Measurements from ENCODE around the gene TIMM44.

- TF ChIP-seq ISL1 (CRISPR knock-in tag; IDR thresholded peaks at IDR 0.05) (no peak), ZC3H10 (CRISPR knock-in tag; IDR thresholded peaks at IDR 0.05) (no peak), OSR1 (CRISPR knock-in tag; IDR thresholded peaks at IDR 0.05) (no peak), ARNTL (CRISPR knock-in tag; IDR thresholded peaks at IDR 0.05; ENCODE audit: borderline replicate concordance, low read depth) (no peak), CSDC2 (CRISPR knock-in tag; IDR thresholded peaks at IDR 0.05) (no peak), ZFP30 (CRISPR knock-in tag; IDR thresholded peaks at IDR 0.05) (no peak), ZNF565 (CRISPR knock-in tag; conservative IDR thresholded peaks at IDR 0.05; ENCODE audit: low read depth) (no peak), GLIS3 (CRISPR knock-in tag; IDR thresholded peaks at IDR 0.05) (no peak)
- TF ChIP-seq, protein P1, sequence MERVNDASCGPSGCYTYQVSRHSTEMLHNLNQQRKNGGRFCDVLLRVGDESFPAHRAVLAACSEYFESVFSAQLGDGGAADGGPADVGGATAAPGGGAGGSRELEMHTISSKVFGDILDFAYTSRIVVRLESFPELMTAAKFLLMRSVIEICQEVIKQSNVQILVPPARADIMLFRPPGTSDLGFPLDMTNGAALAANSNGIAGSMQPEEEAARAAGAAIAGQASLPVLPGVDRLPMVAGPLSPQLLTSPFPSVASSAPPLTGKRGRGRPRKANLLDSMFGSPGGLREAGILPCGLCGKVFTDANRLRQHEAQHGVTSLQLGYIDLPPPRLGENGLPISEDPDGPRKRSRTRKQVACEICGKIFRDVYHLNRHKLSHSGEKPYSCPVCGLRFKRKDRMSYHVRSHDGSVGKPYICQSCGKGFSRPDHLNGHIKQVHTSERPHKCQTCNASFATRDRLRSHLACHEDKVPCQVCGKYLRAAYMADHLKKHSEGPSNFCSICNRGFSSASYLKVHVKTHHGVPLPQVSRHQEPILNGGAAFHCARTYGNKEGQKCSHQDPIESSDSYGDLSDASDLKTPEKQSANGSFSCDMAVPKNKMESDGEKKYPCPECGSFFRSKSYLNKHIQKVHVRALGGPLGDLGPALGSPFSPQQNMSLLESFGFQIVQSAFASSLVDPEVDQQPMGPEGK (CRISPR knock-in tag; IDR thresholded peaks at IDR 0.05; ENCODE audit: borderline replicate concordance) = no peak
- TF ChIP-seq, protein P2, sequence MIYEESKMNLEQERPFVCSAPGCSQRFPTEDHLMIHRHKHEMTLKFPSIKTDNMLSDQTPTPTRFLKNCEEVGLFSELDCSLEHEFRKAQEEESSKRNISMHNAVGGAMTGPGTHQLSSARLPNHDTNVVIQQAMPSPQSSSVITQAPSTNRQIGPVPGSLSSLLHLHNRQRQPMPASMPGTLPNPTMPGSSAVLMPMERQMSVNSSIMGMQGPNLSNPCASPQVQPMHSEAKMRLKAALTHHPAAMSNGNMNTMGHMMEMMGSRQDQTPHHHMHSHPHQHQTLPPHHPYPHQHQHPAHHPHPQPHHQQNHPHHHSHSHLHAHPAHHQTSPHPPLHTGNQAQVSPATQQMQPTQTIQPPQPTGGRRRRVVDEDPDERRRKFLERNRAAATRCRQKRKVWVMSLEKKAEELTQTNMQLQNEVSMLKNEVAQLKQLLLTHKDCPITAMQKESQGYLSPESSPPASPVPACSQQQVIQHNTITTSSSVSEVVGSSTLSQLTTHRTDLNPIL (CRISPR knock-in tag; IDR thresholded peaks at IDR 0.05; ENCODE audit: low read depth) = no peak
These were observed 20.1 kb upstream of the TIMM44 start for GRCh38 chr19:7963566-7963965.
